Measurements from ENCODE around the gene CETN1.

The CETN1 gene

GRCh38 chr18:574865-575645, 5.1 kb upstream of the CETN1 start:
- Histone ChIP-seq H3K9me3 (ENCODE audit: control insufficient read depth in 2 of 2, low read length in 2 of 2) (no peaks in the 10 kb centered on the region), H3K27me3 (ENCODE audit: control insufficient read depth in 2 of 2, insufficient read depth in 2 of 2, low read length in 2 of 2) (no peaks in the 10 kb centered on the region), H3K4me1 (ENCODE audit: control insufficient read depth in 2 of 2, insufficient read depth in 2 of 2, low read length in 2 of 2) (peaks cover 0 to 2% of the 10 kb centered on the region in 2 donors), H3K4me3 (ENCODE audit: low read length in 2 of 2) (no peak overlapping the region), H3K9ac (ENCODE audit: low read depth in 1 of 2, low read length in 2 of 2) (no peak overlapping the region), H3K27ac (ENCODE audit: low read depth in 2 of 2, low read length in 2 of 2) (no peak overlapping the region), H3K36me3 (ENCODE audit: control insufficient read depth in 2 of 2, insufficient read depth in 2 of 2, low read length in 2 of 2) (no peaks in the 10 kb centered on the region)

GRCh38 chr18:576924-577323, 3.3 kb upstream of the CETN1 start:
- Histone ChIP-seq H3K36me3 (ENCODE audit: control insufficient read depth in 2 of 2, insufficient read depth in 2 of 2, low read length in 2 of 2) (no peaks in the 10 kb centered on the region), H3K27me3 (ENCODE audit: control insufficient read depth in 2 of 2, insufficient read depth in 2 of 2, low read length in 2 of 2) (no peaks in the 10 kb centered on the region), H3K9me3 (ENCODE audit: control insufficient read depth in 2 of 2, low read length in 2 of 2) (no peaks in the 10 kb centered on the region), H3K27ac (ENCODE audit: low read depth in 2 of 2, low read length in 2 of 2) (no peak overlapping the region), H3K9ac (ENCODE audit: low read depth in 1 of 2, low read length in 2 of 2) (no peak overlapping the region), H3K4me1 (ENCODE audit: control insufficient read depth in 2 of 2, insufficient read depth in 2 of 2, low read length in 2 of 2) (no peaks in the 10 kb centered on the region), H3K4me3 (ENCODE audit: low read length in 2 of 2) (no peak overlapping the region)

DNA sequence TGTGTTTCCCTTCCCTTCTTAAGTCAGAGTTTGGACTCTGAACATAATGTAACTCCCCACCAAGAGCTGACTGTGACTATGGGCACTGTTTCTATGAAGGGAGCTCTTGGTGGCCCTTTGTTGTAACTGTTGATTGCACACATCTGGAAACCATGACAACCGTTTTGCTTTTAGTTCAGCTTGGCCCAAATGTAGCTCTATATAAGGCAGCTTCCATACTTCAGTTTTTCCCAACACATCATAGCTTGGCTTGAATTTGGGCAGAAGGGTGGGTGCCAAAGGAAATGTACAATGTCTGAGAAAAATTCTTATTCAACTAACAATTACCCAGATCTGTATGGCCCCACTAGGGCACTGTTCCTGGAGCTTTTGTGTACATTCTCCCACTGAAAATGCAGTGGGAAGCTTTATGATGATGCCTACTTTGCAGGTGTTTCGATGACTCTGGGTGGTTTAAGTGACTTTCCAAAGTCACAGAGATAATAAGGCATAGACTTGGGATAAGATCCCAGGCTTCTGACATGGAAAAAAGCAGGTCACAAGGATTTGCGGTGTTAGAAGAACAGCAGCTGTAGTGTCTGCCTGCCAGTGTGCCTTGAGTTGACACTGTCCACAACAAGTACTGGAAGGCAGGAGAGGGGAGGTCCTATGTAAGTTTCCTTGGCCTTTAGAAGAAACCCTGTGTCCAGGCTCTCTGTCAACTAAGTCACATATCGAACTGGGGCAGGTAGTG, 2.4 kb upstream of the CETN1 start:
- H3K9ac ChIP-seq (ENCODE audit: low read depth in 1 of 2, low read length in 2 of 2) = no peak overlapping the region
- H3K27ac ChIP-seq (ENCODE audit: low read depth in 2 of 2, low read length in 2 of 2) = no peak overlapping the region
- no peaks in the 10 kb centered on the region for H3K4me1 ChIP-seq (ENCODE audit: control insufficient read depth in 2 of 2, insufficient read depth in 2 of 2, low read length in 2 of 2)
- no peak overlapping the region for H3K4me3 ChIP-seq (ENCODE audit: low read length in 2 of 2)
- H3K9me3 ChIP-seq (ENCODE audit: control insufficient read depth in 2 of 2, low read length in 2 of 2) = no peaks in the 10 kb centered on the region
- H3K27me3 ChIP-seq (ENCODE audit: control insufficient read depth in 2 of 2, insufficient read depth in 2 of 2, low read length in 2 of 2) = no peaks in the 10 kb centered on the region
- no peaks in the 10 kb centered on the region for H3K36me3 ChIP-seq (ENCODE audit: control insufficient read depth in 2 of 2, insufficient read depth in 2 of 2, low read length in 2 of 2)

- Histone ChIP-seq H3K4me3 (ENCODE audit: low read length in 2 of 2) (no peak overlapping the region), H3K9me3 (ENCODE audit: control insufficient read depth in 2 of 2, low read length in 2 of 2) (no peaks in the 10 kb centered on the region), H3K27ac (ENCODE audit: low read depth in 2 of 2, low read length in 2 of 2) (no peak overlapping the region), H3K36me3 (ENCODE audit: control insufficient read depth in 2 of 2, insufficient read depth in 2 of 2, low read length in 2 of 2) (no peaks in the 10 kb centered on the region), H3K27me3 (ENCODE audit: control insufficient read depth in 2 of 2, insufficient read depth in 2 of 2, low read length in 2 of 2) (no peaks in the 10 kb centered on the region), H3K9ac (ENCODE audit: low read depth in 1 of 2, low read length in 2 of 2) (no peak overlapping the region), H3K4me1 (ENCODE audit: control insufficient read depth in 2 of 2, insufficient read depth in 2 of 2, low read length in 2 of 2) (no peaks in the 10 kb centered on the region)
Observed at GRCh38 chr18:579238-579637, 942 bp upstream of the CETN1 start.

DNA sequence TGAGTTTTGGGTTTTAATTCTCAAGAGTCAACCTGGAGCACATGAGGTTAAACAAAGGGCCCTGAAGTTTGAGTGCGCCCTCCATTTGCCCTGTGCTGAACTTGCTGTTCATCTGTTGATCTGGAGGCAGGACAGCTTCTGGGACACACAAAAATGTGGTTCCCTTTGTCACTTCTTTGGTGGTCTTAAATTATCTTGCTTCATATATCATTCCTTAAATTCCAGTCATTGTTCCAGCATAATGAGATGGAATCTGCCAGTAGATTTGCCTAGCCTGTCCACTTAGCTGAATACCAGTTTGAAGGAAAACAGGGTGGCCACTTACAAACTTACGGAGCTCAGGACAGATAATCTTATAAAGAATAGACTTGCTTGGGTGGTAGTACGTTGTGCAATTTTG, 916 bp downstream of the CETN1 start:
- H3K4me3 ChIP-seq (ENCODE audit: low read length in 2 of 2) = no peak overlapping the region
- H3K36me3 ChIP-seq (ENCODE audit: control insufficient read depth in 2 of 2, insufficient read depth in 2 of 2, low read length in 2 of 2) = no peaks in the 10 kb centered on the region

GRCh38 chr18:582465-582864, 2.3 kb downstream of the CETN1 start:
- Histone ChIP-seq H3K27ac (ENCODE audit: low read depth in 2 of 2, low read length in 2 of 2) (no peak overlapping the region), H3K4me1 (ENCODE audit: control insufficient read depth in 2 of 2, insufficient read depth in 2 of 2, low read length in 2 of 2) (no peaks in the 10 kb centered on the region), H3K4me3 (ENCODE audit: low read length in 2 of 2) (no peak overlapping the region), H3K36me3 (ENCODE audit: control insufficient read depth in 2 of 2, insufficient read depth in 2 of 2, low read length in 2 of 2) (no peaks in the 10 kb centered on the region), H3K9me3 (ENCODE audit: control insufficient read depth in 2 of 2, low read length in 2 of 2) (no peaks in the 10 kb centered on the region), H3K9ac (ENCODE audit: low read depth in 1 of 2, low read length in 2 of 2) (no peak overlapping the region), H3K27me3 (ENCODE audit: control insufficient read depth in 2 of 2, insufficient read depth in 2 of 2, low read length in 2 of 2) (no peaks in the 10 kb centered on the region)

More for the DNA sequence above, 916 bp downstream of the CETN1 start:
- no peaks in the 10 kb centered on the region for H3K4me1 ChIP-seq (ENCODE audit: control insufficient read depth in 2 of 2, insufficient read depth in 2 of 2, low read length in 2 of 2)
- no peak overlapping the region for H3K9ac ChIP-seq (ENCODE audit: low read depth in 1 of 2, low read length in 2 of 2)
- no peaks in the 10 kb centered on the region for H3K9me3 ChIP-seq (ENCODE audit: control insufficient read depth in 2 of 2, low read length in 2 of 2)
- no peaks in the 10 kb centered on the region for H3K27me3 ChIP-seq (ENCODE audit: control insufficient read depth in 2 of 2, insufficient read depth in 2 of 2, low read length in 2 of 2)
- H3K27ac ChIP-seq (ENCODE audit: low read depth in 2 of 2, low read length in 2 of 2) = no peak overlapping the region

- H3K27me3 ChIP-seq (ENCODE audit: control insufficient read depth in 2 of 2, insufficient read depth in 2 of 2, low read length in 2 of 2) = peaks cover 2 to 7% of the 10 kb centered on the region in 2 donors
- H3K9ac ChIP-seq (ENCODE audit: low read depth in 1 of 2, low read length in 2 of 2) = no peak overlapping the region
- H3K4me1 ChIP-seq (ENCODE audit: control insufficient read depth in 2 of 2, insufficient read depth in 2 of 2, low read length in 2 of 2) = peaks cover 2 to 4% of the 10 kb centered on the region in 2 donors
- no peak overlapping the region for H3K4me3 ChIP-seq (ENCODE audit: low read length in 2 of 2)
- no peaks in the 10 kb centered on the region for H3K9me3 ChIP-seq (ENCODE audit: control insufficient read depth in 2 of 2, low read length in 2 of 2)
- H3K27ac ChIP-seq (ENCODE audit: low read depth in 2 of 2, low read length in 2 of 2) = no peak overlapping the region
- no peaks in the 10 kb centered on the region for H3K36me3 ChIP-seq (ENCODE audit: control insufficient read depth in 2 of 2, insufficient read depth in 2 of 2, low read length in 2 of 2)
Observed at GRCh38 chr18:595068-595467, 14.9 kb downstream of the CETN1 start.

DNA sequence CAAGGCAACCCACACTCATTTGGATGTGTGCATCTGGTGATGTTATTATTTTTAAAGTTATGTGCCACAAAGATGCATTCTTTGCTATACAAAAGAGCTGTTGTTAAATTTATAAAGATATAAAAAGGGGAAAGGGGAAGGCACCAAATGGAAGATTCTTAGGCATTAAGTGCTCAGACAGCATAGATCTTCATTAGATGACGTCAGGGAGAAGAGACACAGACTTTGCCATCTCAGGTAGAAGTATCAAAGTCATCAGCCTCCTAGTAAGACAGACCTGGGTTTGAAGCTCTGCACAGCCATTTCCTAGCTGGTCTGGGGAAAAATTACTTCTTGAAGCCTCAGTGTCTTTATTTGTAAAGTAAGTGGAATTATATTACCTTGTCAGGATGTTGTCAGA, 15.4 kb downstream of the CETN1 start:
- no peaks in the 10 kb centered on the region for H3K36me3 ChIP-seq (ENCODE audit: control insufficient read depth in 2 of 2, insufficient read depth in 2 of 2, low read length in 2 of 2)
- peaks cover 2 to 4% of the 10 kb centered on the region in 2 donors for H3K4me1 ChIP-seq (ENCODE audit: control insufficient read depth in 2 of 2, insufficient read depth in 2 of 2, low read length in 2 of 2)
- H3K9ac ChIP-seq (ENCODE audit: low read depth in 1 of 2, low read length in 2 of 2) = no peak overlapping the region
- no peaks in the 10 kb centered on the region for H3K9me3 ChIP-seq (ENCODE audit: control insufficient read depth in 2 of 2, low read length in 2 of 2)
- no peak overlapping the region for H3K27ac ChIP-seq (ENCODE audit: low read depth in 2 of 2, low read length in 2 of 2)
- no peak overlapping the region for H3K4me3 ChIP-seq (ENCODE audit: low read length in 2 of 2)
- H3K27me3 ChIP-seq (ENCODE audit: control insufficient read depth in 2 of 2, insufficient read depth in 2 of 2, low read length in 2 of 2) = peaks cover 2 to 7% of the 10 kb centered on the region in 2 donors

- no peaks in the 10 kb centered on the region for H3K9me3 ChIP-seq (ENCODE audit: control insufficient read depth in 2 of 2, low read length in 2 of 2)
- H3K36me3 ChIP-seq (ENCODE audit: control insufficient read depth in 2 of 2, insufficient read depth in 2 of 2, low read length in 2 of 2) = no peaks in the 10 kb centered on the region
- no peak overlapping the region for H3K27ac ChIP-seq (ENCODE audit: low read depth in 2 of 2, low read length in 2 of 2)
- peaks cover 2 to 7% of the 10 kb centered on the region in 2 donors for H3K27me3 ChIP-seq (ENCODE audit: control insufficient read depth in 2 of 2, insufficient read depth in 2 of 2, low read length in 2 of 2)
- peak overlapping the region; percentile 51 to 63 for H3K4me3 ChIP-seq (ENCODE audit: low read length in 2 of 2)
- H3K4me1 ChIP-seq (ENCODE audit: control insufficient read depth in 2 of 2, insufficient read depth in 2 of 2, low read length in 2 of 2) = peaks cover 2 to 4% of the 10 kb centered on the region in 2 donors
- H3K9ac ChIP-seq (ENCODE audit: low read depth in 1 of 2, low read length in 2 of 2) = no peak overlapping the region
Observed at GRCh38 chr18:596288-596881, 16.2 kb downstream of the CETN1 start.

DNA sequence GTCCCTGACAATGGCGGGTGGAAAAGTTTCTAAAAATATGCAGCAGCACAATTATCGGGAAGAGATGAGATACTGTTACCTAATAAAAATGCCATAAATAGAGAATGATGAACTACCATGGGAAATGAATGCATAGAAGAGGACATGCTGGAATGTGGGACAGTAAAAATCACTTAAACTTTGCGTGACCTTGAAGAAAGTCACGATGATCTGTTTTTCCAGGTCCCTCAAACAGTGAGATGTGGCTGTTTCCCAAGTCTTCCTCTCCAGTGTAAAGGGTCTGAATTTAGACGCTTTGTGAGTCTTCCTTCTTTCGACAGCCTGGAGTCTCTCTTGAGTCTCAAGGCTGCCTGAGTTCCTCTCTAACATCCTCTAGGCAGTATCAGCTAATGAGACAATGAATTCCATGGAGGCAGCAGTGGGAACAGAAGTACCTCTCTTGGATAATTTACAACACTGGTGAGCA, 18.0 kb downstream of the CETN1 start:
- H3K27me3 ChIP-seq (ENCODE audit: control insufficient read depth in 2 of 2, insufficient read depth in 2 of 2, low read length in 2 of 2) = peaks cover 6 to 7% of the 10 kb centered on the region in 2 donors
- H3K4me3 ChIP-seq (ENCODE audit: low read length in 2 of 2) = no peak overlapping the region
- no peaks in the 10 kb centered on the region for H3K9me3 ChIP-seq (ENCODE audit: control insufficient read depth in 2 of 2, low read length in 2 of 2)
- no peaks in the 10 kb centered on the region for H3K36me3 ChIP-seq (ENCODE audit: control insufficient read depth in 2 of 2, insufficient read depth in 2 of 2, low read length in 2 of 2)
- no peak overlapping the region for H3K9ac ChIP-seq (ENCODE audit: low read depth in 1 of 2, low read length in 2 of 2)
- H3K27ac ChIP-seq (ENCODE audit: low read depth in 2 of 2, low read length in 2 of 2) = no peak overlapping the region
- peaks cover 2 to 4% of the 10 kb centered on the region in 2 donors for H3K4me1 ChIP-seq (ENCODE audit: control insufficient read depth in 2 of 2, insufficient read depth in 2 of 2, low read length in 2 of 2)
